ENCODE measurements around the gene JAZF1. TPM values are rescaled to one million over a fixed set of nuclear protein-coding genes. Genes with fewer than 3 reads are reported as not detected.

JAZF1 gene
- total RNA-seq, 1 experiment from 2014 or later = 9.1 TPM

DNA sequence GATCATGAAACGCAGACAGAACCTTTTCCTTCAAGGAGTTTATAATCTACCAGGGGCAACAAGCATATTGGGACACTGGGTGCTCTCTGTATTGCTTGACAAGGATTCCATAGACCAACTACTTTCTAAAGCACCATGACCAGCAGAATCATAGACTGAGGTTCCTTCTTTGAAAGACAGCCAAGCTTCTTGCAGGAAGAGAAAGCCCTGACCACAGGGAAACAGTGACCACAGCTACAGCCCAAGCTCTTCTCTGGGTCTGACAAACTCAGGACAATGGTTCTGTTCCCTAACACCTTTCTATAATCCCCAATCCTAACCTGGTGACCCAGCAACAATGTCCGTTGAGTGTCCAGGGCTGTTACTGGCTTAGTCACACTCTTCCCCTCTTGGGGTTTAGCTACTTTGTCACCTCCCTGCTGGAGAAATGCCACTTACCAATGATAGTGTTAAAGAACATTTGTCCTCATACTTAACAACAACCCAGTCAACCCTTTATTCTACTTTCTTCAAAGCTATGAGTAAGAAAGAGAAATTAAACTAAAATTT, 155.7 kb downstream of the JAZF1 start:
- TF ChIP-seq, protein P1, sequence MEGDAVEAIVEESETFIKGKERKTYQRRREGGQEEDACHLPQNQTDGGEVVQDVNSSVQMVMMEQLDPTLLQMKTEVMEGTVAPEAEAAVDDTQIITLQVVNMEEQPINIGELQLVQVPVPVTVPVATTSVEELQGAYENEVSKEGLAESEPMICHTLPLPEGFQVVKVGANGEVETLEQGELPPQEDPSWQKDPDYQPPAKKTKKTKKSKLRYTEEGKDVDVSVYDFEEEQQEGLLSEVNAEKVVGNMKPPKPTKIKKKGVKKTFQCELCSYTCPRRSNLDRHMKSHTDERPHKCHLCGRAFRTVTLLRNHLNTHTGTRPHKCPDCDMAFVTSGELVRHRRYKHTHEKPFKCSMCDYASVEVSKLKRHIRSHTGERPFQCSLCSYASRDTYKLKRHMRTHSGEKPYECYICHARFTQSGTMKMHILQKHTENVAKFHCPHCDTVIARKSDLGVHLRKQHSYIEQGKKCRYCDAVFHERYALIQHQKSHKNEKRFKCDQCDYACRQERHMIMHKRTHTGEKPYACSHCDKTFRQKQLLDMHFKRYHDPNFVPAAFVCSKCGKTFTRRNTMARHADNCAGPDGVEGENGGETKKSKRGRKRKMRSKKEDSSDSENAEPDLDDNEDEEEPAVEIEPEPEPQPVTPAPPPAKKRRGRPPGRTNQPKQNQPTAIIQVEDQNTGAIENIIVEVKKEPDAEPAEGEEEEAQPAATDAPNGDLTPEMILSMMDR (conservative IDR thresholded peaks at IDR 0.05) = no peak
- no peaks in the 10 kb centered on the region for H3K9me3 ChIP-seq (ENCODE audit: control insufficient read depth, low read depth, low read length)
- no peak overlapping the region for H2AK5ac ChIP-seq (ENCODE audit: insufficient read length, low read length)
- H2BK120ac ChIP-seq (ENCODE audit: low read depth, low read length, poor library complexity, severe bottlenecking) = no peak overlapping the region
- H3K4ac ChIP-seq (ENCODE audit: low read depth, low read length) = no peak overlapping the region
- H3K4me1 ChIP-seq (ENCODE audit: insufficient read depth, low read length) = no peaks in the 10 kb centered on the region
- no peaks in the 10 kb centered on the region for H3K79me1 ChIP-seq (ENCODE audit: insufficient read depth, low read depth, low read length, poor library complexity, severe bottlenecking)
- no peaks in the 10 kb centered on the region for H4K20me1 ChIP-seq (ENCODE audit: control insufficient read depth, insufficient read depth, insufficient read length)
- no peak overlapping the region for H3K27ac ChIP-seq (ENCODE audit: insufficient read length, low read depth, low read length)
- no peak overlapping the region for H2AFZ ChIP-seq (ENCODE audit: low read length)
- H3K4me2 ChIP-seq (ENCODE audit: insufficient read depth, insufficient read length, low read length) = no peak overlapping the region
- H2BK5ac ChIP-seq (ENCODE audit: insufficient read length, low read length) = no peak overlapping the region
- no peak overlapping the region for H4K5ac ChIP-seq (ENCODE audit: insufficient read length, low read depth, low read length)
- H4K8ac ChIP-seq (replicated peaks; ENCODE audit: insufficient read length, low read depth, low read length) = no peak overlapping the region
- no peaks in the 10 kb centered on the region for H3K27me3 ChIP-seq (ENCODE audit: insufficient read depth, low read length)
- no CpG with 5 or more reads among the region's 2 CpGs for WGBS (ENCODE audit: extremely low coverage, insufficient read length, low lambda C conversion rate)
- no peak overlapping the region for H4K91ac ChIP-seq (ENCODE audit: insufficient read length, low read depth, low read length)
- H3K4me3 Mint-ChIP-seq = no peak overlapping the region
- no peaks in the 10 kb centered on the region for H3K27me3 Mint-ChIP-seq (ENCODE audit: low read depth)
- no peak overlapping the region for H2BK20ac ChIP-seq (ENCODE audit: low read depth, low read length, poor library complexity, severe bottlenecking)
- no peak overlapping the region for H3K23ac ChIP-seq (ENCODE audit: insufficient read length, low read depth, low read length)
- H3K23me2 ChIP-seq (ENCODE audit: insufficient read length, low read depth, low read length, poor library complexity, severe bottlenecking) = no peaks in the 10 kb centered on the region
- H2BK15ac ChIP-seq (ENCODE audit: low read depth, low read length) = no peak overlapping the region
- no peaks in the 10 kb centered on the region for H3K9me3 Mint-ChIP-seq
- no peak overlapping the region for H3K14ac ChIP-seq (ENCODE audit: insufficient read depth, low read length)
- H3K4me1 Mint-ChIP-seq = peaks cover 4 to 6% of the 10 kb centered on the region in 2 experiments
- H3K27ac Mint-ChIP-seq = no peak overlapping the region; a peak in 1 of 7 replicates
- H3K18ac ChIP-seq (ENCODE audit: insufficient read length, low read depth, low read length) = no peak overlapping the region
- no peaks in the 10 kb centered on the region for H3K36me3 Mint-ChIP-seq (ENCODE audit: insufficient read depth in 1 of 3, low read depth in 3 of 3)
- no peak overlapping the region for H2BK12ac ChIP-seq (ENCODE audit: insufficient read length, low read depth, low read length)
- DNase-seq = no peak
- H3K79me2 ChIP-seq (ENCODE audit: insufficient read depth, low read length) = no peaks in the 10 kb centered on the region
- H3T11ph ChIP-seq (ENCODE audit: low read length) = no peak overlapping the region
- H3K56ac ChIP-seq (ENCODE audit: insufficient read length, low read depth, low read length) = no peak overlapping the region
- H3K9ac ChIP-seq (ENCODE audit: extremely low read depth, insufficient read length, low read length) = no peak overlapping the region
